Breast epithelium (tissue), 3 donors: ENCODE measurements around the gene CLECL1.

Experiments
- POLR2A ChIP-seq: fragments of 450-650 bp; IDR thresholded peaks from one replicate; pipeline ENCODE4 v1.6.1; 2016; ENCODE audit warnings: antibody characterized with exemption, mild to moderate bottlenecking, moderate library complexity
- POLR2AphosphoS5 ChIP-seq, 3 donors: sonication (generic); formaldehyde crosslinking; IDR thresholded peaks; one replicate each; pipeline ENCODE4 v1.6.1; 2017; ENCODE audit warnings: antibody characterized with exemption in 3 of 3
- TF ChIP-seq, protein P1 (sequence below), 3 donors: fragments of 450-650 bp; IDR thresholded peaks; one replicate each; pipeline ENCODE4 v1.5.1; 2016 to 2017; ENCODE audit warnings: antibody characterized with exemption in 3 of 3, mild to moderate bottlenecking in 3 of 3, moderate library complexity in 3 of 3

DNA sequence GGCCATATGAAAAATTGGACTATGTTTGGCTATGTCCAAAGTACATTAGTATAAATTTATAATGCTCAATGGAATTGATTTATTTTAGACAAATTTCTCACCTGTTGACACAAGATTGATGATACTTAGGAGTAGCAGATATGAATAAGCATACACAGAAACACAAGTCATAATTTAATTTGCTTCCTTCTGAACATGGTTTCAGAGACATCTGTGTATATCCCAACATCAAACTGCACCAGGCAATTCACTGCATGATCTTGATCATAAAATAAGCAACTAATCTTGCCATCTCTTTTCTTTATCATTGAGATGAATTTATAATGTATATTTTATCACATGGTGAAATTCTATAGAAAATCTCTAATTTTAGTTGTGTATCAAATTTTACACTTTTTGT lies 3.8 kb downstream of the CLECL1 start:
- TF ChIP-seq, protein P1, sequence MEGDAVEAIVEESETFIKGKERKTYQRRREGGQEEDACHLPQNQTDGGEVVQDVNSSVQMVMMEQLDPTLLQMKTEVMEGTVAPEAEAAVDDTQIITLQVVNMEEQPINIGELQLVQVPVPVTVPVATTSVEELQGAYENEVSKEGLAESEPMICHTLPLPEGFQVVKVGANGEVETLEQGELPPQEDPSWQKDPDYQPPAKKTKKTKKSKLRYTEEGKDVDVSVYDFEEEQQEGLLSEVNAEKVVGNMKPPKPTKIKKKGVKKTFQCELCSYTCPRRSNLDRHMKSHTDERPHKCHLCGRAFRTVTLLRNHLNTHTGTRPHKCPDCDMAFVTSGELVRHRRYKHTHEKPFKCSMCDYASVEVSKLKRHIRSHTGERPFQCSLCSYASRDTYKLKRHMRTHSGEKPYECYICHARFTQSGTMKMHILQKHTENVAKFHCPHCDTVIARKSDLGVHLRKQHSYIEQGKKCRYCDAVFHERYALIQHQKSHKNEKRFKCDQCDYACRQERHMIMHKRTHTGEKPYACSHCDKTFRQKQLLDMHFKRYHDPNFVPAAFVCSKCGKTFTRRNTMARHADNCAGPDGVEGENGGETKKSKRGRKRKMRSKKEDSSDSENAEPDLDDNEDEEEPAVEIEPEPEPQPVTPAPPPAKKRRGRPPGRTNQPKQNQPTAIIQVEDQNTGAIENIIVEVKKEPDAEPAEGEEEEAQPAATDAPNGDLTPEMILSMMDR (IDR thresholded peaks at IDR 0.05) = no peak
- no peak for TF ChIP-seq POLR2AphosphoS5 (IDR thresholded peaks at IDR 0.05)
- no peak for TF ChIP-seq POLR2A
